GM21526 (cell line): Measurements from ENCODE around the gene JDP2.
A peak's percentile ranks its signal among the peaks of the same experiment; 100 is the strongest.

Experiments used
- ATAC-seq: cut with Tn5 transposase; IDR thresholded peaks from one replicate; pipeline ENCODE4 v1.9.1; 2021; ENCODE audit warnings: moderate library complexity; ENCODE audit not compliant: unreplicated experiment, low FRiP score

Gene JDP2

GRCh38 chr14:75477881-75478280, 50.1 kb downstream of the JDP2 start:
- no peak for ATAC-seq

GRCh38 chr14:75479770-75480600, 52.2 kb downstream of the JDP2 start:
- ATAC-seq: no peak

GRCh38 chr14:75482366-75482765, 54.5 kb downstream of the JDP2 start:
- ATAC-seq: no peak

GRCh38 chr14:75484711-75485429, 57.0 kb downstream of the JDP2 start:
- no peak for ATAC-seq

- no peak for ATAC-seq
Measured at GRCh38 chr14:75486318-75486717, 58.5 kb downstream of the JDP2 start.

- peak; percentile 55 for ATAC-seq
Measured at GRCh38 chr14:75487155-75487671, 59.4 kb downstream of the JDP2 start.

- ATAC-seq: no peak
Measured at GRCh38 chr14:75489480-75489837, 61.6 kb downstream of the JDP2 start.

GRCh38 chr14:75491376-75491978, 63.7 kb downstream of the JDP2 start:
- ATAC-seq: no peak

- no peak for ATAC-seq
Measured at GRCh38 chr14:75492832-75493591, 65.2 kb downstream of the JDP2 start.

- ATAC-seq: no peak
Measured at GRCh38 chr14:75493592-75494087, 65.8 kb downstream of the JDP2 start.

- no peak for ATAC-seq
Measured at GRCh38 chr14:75494896-75495295, 67.1 kb downstream of the JDP2 start.

GRCh38 chr14:75495399-75495798, 67.6 kb downstream of the JDP2 start:
- ATAC-seq: no peak

GRCh38 chr14:75495882-75496281, 68.1 kb downstream of the JDP2 start:
- ATAC-seq: no peak

- no peak for ATAC-seq
Measured at GRCh38 chr14:75496755-75497154, 68.9 kb downstream of the JDP2 start.

- no peak for ATAC-seq
Measured at GRCh38 chr14:75497191-75497590, 69.4 kb downstream of the JDP2 start.

- no peak for ATAC-seq
Measured at GRCh38 chr14:75497701-75498100, 69.9 kb downstream of the JDP2 start.

GRCh38 chr14:75499084-75499875, 71.5 kb downstream of the JDP2 start:
- peak; percentile 48 for ATAC-seq

GRCh38 chr14:75501080-75501479, 73.3 kb downstream of the JDP2 start:
- ATAC-seq: no peak

- no peak for ATAC-seq
Measured at GRCh38 chr14:75504411-75504810, 76.6 kb downstream of the JDP2 start.

GRCh38 chr14:75506930-75507329, 79.1 kb downstream of the JDP2 start:
- no peak for ATAC-seq
